PFSK-1 (cell line): ENCODE data around the gene PRDM15.

Source experiments
- FOXP2 ChIP-seq: optimal IDR thresholded peaks from 2 replicates; pipeline ENCODE3; 2011; ENCODE audit warnings: borderline replicate concordance, control low read depth, inconsistent platforms; ENCODE audit not compliant: insufficient read depth; ENCODE audit errors: extremely low read length, extremely low read depth
- POLR2AphosphoS5 ChIP-seq: IDR thresholded peaks from 2 replicates; pipeline ENCODE4 v1.6.1; 2012; ENCODE audit warnings: low read depth, mild to moderate bottlenecking, control low read depth, low read length, moderate library complexity
- REST ChIP-seq, 2 experiments: IDR thresholded peaks; 2 replicates each; pipeline versions ENCODE4 v1.6.1 to v1.8.0; 2011 to 2012; ENCODE audit warnings: low read depth in 2 of 2, low read length in 2 of 2, control low read depth in 1 of 2, inconsistent platforms in 1 of 2, mild to moderate bottlenecking in 1 of 2, moderate library complexity in 1 of 2; ENCODE audit not compliant: insufficient read depth in 1 of 2
- SIN3A ChIP-seq: IDR thresholded peaks from 2 replicates; pipeline ENCODE4 v1.6.1; 2012; ENCODE audit warnings: mild to moderate bottlenecking, low read length, moderate library complexity, borderline replicate concordance; ENCODE audit not compliant: insufficient read depth
- TAF1 ChIP-seq: IDR thresholded peaks from 2 replicates; pipeline ENCODE4 v1.6.1; 2012; ENCODE audit warnings: low read length, control low read depth, borderline replicate concordance; ENCODE audit not compliant: insufficient read depth

PRDM15 gene

GRCh38 chr21:41769933-41770332 is 109.2 kb downstream of the PRDM15 start:
- TF ChIP-seq SIN3A (no peak), REST (IDR thresholded peaks at IDR 0.05; ENCODE audit: insufficient read depth in 1 of 2, low read depth in 2 of 2, low read length in 2 of 2) (no peak), POLR2AphosphoS5 (no peak), TAF1 (no peak), FOXP2 (no peak)

- TF ChIP-seq SIN3A (no peak), TAF1 (no peak), FOXP2 (no peak), POLR2AphosphoS5 (no peak)
Observed at GRCh38 chr21:41769521-41769920, 109.6 kb downstream of the PRDM15 start.

- TF ChIP-seq FOXP2, result no peak
- TF ChIP-seq SIN3A, result no peak
- TF ChIP-seq TAF1, result no peak
Observed at GRCh38 chr21:41769111-41769510, 110.0 kb downstream of the PRDM15 start.

GRCh38 chr21:41768437-41769042 is 110.6 kb downstream of the PRDM15 start:
- TF ChIP-seq SIN3A (no peak), POLR2AphosphoS5 (no peak), REST (IDR thresholded peaks at IDR 0.05; ENCODE audit: insufficient read depth in 1 of 2, low read depth in 2 of 2, low read length in 2 of 2) (no peak), FOXP2 (no peak), TAF1 (no peak)

GRCh38 chr21:41767606-41768436 is 111.3 kb downstream of the PRDM15 start:
- no peak for TF ChIP-seq FOXP2
- TF ChIP-seq REST (IDR thresholded peaks at IDR 0.05; ENCODE audit: insufficient read depth in 1 of 2, low read depth in 2 of 2, low read length in 2 of 2), result no peak
- TF ChIP-seq POLR2AphosphoS5, result no peak
- no peak for TF ChIP-seq SIN3A
- TF ChIP-seq TAF1, result no peak
